Measurements from ENCODE around the gene ENPEP.

DNA sequence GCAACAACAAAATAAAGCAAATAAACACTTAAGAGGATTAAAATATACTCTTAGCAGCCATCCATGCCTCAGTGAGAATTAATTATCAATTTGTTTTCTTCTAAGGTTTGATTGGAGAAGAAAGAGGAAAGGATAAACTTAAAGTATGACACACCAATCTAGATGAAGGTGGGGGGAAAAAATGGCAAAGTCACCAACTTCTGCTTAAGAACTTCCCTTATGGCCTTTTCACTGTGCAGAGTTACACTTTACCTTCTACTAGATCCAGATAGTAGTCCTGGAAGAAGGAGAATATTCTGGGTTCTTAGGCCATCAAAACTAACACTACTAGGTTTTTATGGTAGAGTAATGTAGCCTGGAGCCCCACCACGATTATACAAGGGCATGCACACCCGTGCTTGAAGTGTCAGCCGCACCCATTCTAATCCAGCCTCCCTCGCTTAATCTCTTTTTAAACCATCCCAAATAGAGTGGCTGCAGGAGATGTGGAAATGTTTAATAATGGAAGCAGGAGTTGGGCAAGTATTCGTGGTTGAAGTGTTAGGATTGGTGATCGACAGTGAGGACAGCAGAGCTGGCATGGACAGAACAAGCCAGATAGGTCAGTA lies 14.1 kb downstream of the ENPEP start:
- TF ChIP-seq, protein P1, sequence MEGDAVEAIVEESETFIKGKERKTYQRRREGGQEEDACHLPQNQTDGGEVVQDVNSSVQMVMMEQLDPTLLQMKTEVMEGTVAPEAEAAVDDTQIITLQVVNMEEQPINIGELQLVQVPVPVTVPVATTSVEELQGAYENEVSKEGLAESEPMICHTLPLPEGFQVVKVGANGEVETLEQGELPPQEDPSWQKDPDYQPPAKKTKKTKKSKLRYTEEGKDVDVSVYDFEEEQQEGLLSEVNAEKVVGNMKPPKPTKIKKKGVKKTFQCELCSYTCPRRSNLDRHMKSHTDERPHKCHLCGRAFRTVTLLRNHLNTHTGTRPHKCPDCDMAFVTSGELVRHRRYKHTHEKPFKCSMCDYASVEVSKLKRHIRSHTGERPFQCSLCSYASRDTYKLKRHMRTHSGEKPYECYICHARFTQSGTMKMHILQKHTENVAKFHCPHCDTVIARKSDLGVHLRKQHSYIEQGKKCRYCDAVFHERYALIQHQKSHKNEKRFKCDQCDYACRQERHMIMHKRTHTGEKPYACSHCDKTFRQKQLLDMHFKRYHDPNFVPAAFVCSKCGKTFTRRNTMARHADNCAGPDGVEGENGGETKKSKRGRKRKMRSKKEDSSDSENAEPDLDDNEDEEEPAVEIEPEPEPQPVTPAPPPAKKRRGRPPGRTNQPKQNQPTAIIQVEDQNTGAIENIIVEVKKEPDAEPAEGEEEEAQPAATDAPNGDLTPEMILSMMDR (conservative IDR thresholded peaks at IDR 0.05; ENCODE audit: low read depth, low read length) = no peak
- TF ChIP-seq EZH2 (IDR thresholded peaks at IDR 0.05; ENCODE audit: low read length, unreplicated experiment) = no peak

Data from PC-3 (cell line).